H9 (cell line): ENCODE results near the gene UNC13D. TPM values are rescaled to one million over a fixed set of nuclear protein-coding genes. Genes with fewer than 3 reads are reported as not detected.

Experiments
- DNase-seq: peaks from one replicate; pipeline ENCODE4 v3.0.0-alpha.2; 2017
- H2AFZ ChIP-seq: one replicate; pipeline ENCODE4 v1.6.1; 2013; ENCODE audit warnings: mild to moderate bottlenecking, low read length, control low read depth, moderate library complexity
- H2AK5ac ChIP-seq: 2 replicates; pipeline ENCODE4 v1.6.1; 2013; ENCODE audit warnings: low read length, control low read depth, mixed read lengths; ENCODE audit not compliant: insufficient read length
- H2BK120ac ChIP-seq: one replicate; pipeline ENCODE4 v1.6.1; 2013; ENCODE audit warnings: low read depth, mild to moderate bottlenecking, low read length, control low read depth, inconsistent platforms; ENCODE audit not compliant: poor library complexity, severe bottlenecking
- H2BK12ac ChIP-seq: 2 replicates; pipeline ENCODE4 v1.6.1; 2013; ENCODE audit warnings: low read length, control low read depth, mixed read lengths, low read depth; ENCODE audit not compliant: insufficient read length
- H2BK15ac ChIP-seq: 2 replicates; pipeline ENCODE4 v1.6.1; 2013; ENCODE audit warnings: low read depth, low read length, control low read depth
- H2BK20ac ChIP-seq: one replicate; pipeline ENCODE4 v1.6.1; 2013; ENCODE audit warnings: low read depth, mild to moderate bottlenecking, low read length, control low read depth, inconsistent platforms; ENCODE audit not compliant: poor library complexity, severe bottlenecking
- H2BK5ac ChIP-seq: 2 replicates; pipeline ENCODE4 v1.6.1; 2013; ENCODE audit warnings: low read length, control low read depth, mixed read lengths; ENCODE audit not compliant: insufficient read length
- H3K14ac ChIP-seq: 2 replicates; pipeline ENCODE4 v1.6.1; 2013; ENCODE audit warnings: low read length, control low read depth; ENCODE audit not compliant: insufficient read depth
- H3K18ac ChIP-seq: 2 replicates; pipeline ENCODE4 v1.6.1; 2013; ENCODE audit warnings: low read depth, mild to moderate bottlenecking, mixed read lengths, low read length, control low read depth; ENCODE audit not compliant: insufficient read length
- H3K23ac ChIP-seq: 2 replicates; pipeline ENCODE4 v1.6.1; 2013; ENCODE audit warnings: low read length, control low read depth, mixed read lengths, low read depth; ENCODE audit not compliant: insufficient read length
- H3K23me2 ChIP-seq: 2 replicates; pipeline ENCODE4 v1.6.1; 2013; ENCODE audit warnings: low read depth, mild to moderate bottlenecking, mixed read lengths, low read length, control low read depth; ENCODE audit not compliant: insufficient read length, poor library complexity, severe bottlenecking
- H3K27ac ChIP-seq: 2 replicates; pipeline ENCODE4 v1.5.1; 2013; ENCODE audit warnings: low read length, control low read depth, mixed read lengths, low read depth; ENCODE audit not compliant: insufficient read length
- H3K27me3 ChIP-seq: 2 replicates; pipeline ENCODE4 v1.6.1; 2013; ENCODE audit warnings: low read length, control low read depth, inconsistent platforms; ENCODE audit not compliant: insufficient read depth
- H3K4ac ChIP-seq: 2 replicates; pipeline ENCODE4 v1.6.1; 2013; ENCODE audit warnings: low read depth, mild to moderate bottlenecking, control low read depth, inconsistent platforms, low read length, moderate library complexity
- H3K4me1 ChIP-seq: 2 replicates; pipeline ENCODE4 v1.6.1; 2013; ENCODE audit warnings: low read length, control low read depth, inconsistent platforms; ENCODE audit not compliant: insufficient read depth
- H3K4me2 ChIP-seq: 2 replicates; pipeline ENCODE4 v1.6.1; 2013; ENCODE audit warnings: low read length, control low read depth, mixed read lengths; ENCODE audit not compliant: insufficient read length, insufficient read depth
- H3K56ac ChIP-seq: 2 replicates; pipeline ENCODE4 v1.6.1; 2013; ENCODE audit warnings: low read depth, mild to moderate bottlenecking, mixed read lengths, low read length, control low read depth; ENCODE audit not compliant: insufficient read length
- H3K79me1 ChIP-seq: 2 replicates; pipeline ENCODE4 v1.6.1; 2013; ENCODE audit warnings: low read depth, mild to moderate bottlenecking, moderate library complexity, low read length, control low read depth, inconsistent platforms; ENCODE audit not compliant: insufficient read depth, poor library complexity, severe bottlenecking
- H3K79me2 ChIP-seq: 2 replicates; pipeline ENCODE4 v1.6.1; 2013; ENCODE audit warnings: low read length, control low read depth, inconsistent platforms; ENCODE audit not compliant: insufficient read depth
- H3K9ac ChIP-seq: 2 replicates; pipeline ENCODE4 v1.6.1; 2013; ENCODE audit warnings: low read length, control low read depth, mixed read lengths; ENCODE audit not compliant: insufficient read length; ENCODE audit errors: extremely low read depth
- H3K9me3 ChIP-seq: one replicate; pipeline ENCODE4 v1.6.1; 2013; ENCODE audit warnings: low read depth, low read length, inconsistent platforms; ENCODE audit not compliant: control insufficient read depth
- H3T11ph ChIP-seq: one replicate; pipeline ENCODE4 v1.6.1; 2013; ENCODE audit warnings: mild to moderate bottlenecking, low read length, control low read depth, inconsistent platforms
- H4K20me1 ChIP-seq: one replicate; pipeline ENCODE4 v1.6.1; 2013; ENCODE audit not compliant: control insufficient read depth, insufficient read length, insufficient read depth
- H4K5ac ChIP-seq: 2 replicates; pipeline ENCODE4 v1.6.1; 2013; ENCODE audit warnings: low read depth, mild to moderate bottlenecking, mixed read lengths, low read length, control low read depth; ENCODE audit not compliant: insufficient read length
- H4K8ac ChIP-seq: replicated peaks from 2 replicates; pipeline ENCODE4 v1.6.1; 2013; ENCODE audit warnings: low read length, control low read depth, mixed read lengths, low read depth; ENCODE audit not compliant: insufficient read length
- H4K91ac ChIP-seq: 2 replicates; pipeline ENCODE4 v1.6.1; 2013; ENCODE audit warnings: low read depth, mild to moderate bottlenecking, moderate library complexity, mixed read lengths, low read length, control low read depth; ENCODE audit not compliant: insufficient read length
- H3K27ac Mint-ChIP-seq, 3 experiments: 2 replicates in 2 of 3; 3 replicates in 1 of 3; pipeline ENCODE4 v1.8.0; 2020 to 2021; ENCODE audit warnings: mixed read lengths in 3 of 3, mild to moderate bottlenecking in 1 of 3, moderate library complexity in 1 of 3
- H3K27me3 Mint-ChIP-seq: 2 replicates; pipeline ENCODE4 v1.8.0; 2021; ENCODE audit warnings: low read depth, mild to moderate bottlenecking, moderate library complexity, mixed read lengths
- H3K36me3 Mint-ChIP-seq, 3 experiments: 2 replicates in 2 of 3; 3 replicates in 1 of 3; pipeline ENCODE4 v1.8.0; 2020 to 2021; ENCODE audit warnings: low read depth in 3 of 3, mixed read lengths in 3 of 3; ENCODE audit not compliant: insufficient read depth in 1 of 3
- H3K4me1 Mint-ChIP-seq, 2 experiments: 2 replicates each; pipeline ENCODE4 v1.8.0; 2020; ENCODE audit warnings: mixed read lengths in 2 of 2
- H3K4me3 Mint-ChIP-seq, 2 experiments: 2 replicates in 1 of 2; 3 replicates in 1 of 2; pipeline ENCODE4 v1.8.0; 2020 to 2021; ENCODE audit warnings: mild to moderate bottlenecking in 2 of 2, mixed read lengths in 2 of 2, moderate library complexity in 1 of 2
- H3K9me3 Mint-ChIP-seq, 2 experiments: 2 replicates in 1 of 2; 3 replicates in 1 of 2; pipeline ENCODE4 v1.8.0; 2020; ENCODE audit warnings: mild to moderate bottlenecking in 2 of 2, mixed read lengths in 2 of 2, moderate library complexity in 1 of 2
- CTCF ChIP-seq: fragments of 200-600 bp; sonication (generic); conservative IDR thresholded peaks from 3 replicates; pipeline ENCODE4 v1.8.0; 2021; ENCODE audit warnings: antibody characterized with exemption, mild to moderate bottlenecking
- WGBS: extraction: QIAGEN DNeasy Blood & Tissue Kit; methylation state at CpG from one replicate; pipeline ENCODE4 v1.1.7; 2013; ENCODE audit warnings: missing lambda C conversion rate, low lambda C conversion rate, mixed read lengths; ENCODE audit not compliant: insufficient read length; ENCODE audit errors: extremely low coverage; 5-methylcytosine and 5-hydroxymethylcytosine counted together
- total RNA-seq: library from RNA; stranded (reverse); gene quantifications from 2 replicates; pipeline ENCODE4 v1.2.1, GENCODE V29; 2021

The UNC13D gene
- total RNA-seq, 1 experiment from 2014 or later = 6.3 TPM

GRCh38 chr17:75817571-75817970 lies 26.6 kb downstream of the UNC13D start:
- Histone ChIP-seq H2BK120ac (no peak overlapping the region), H3T11ph (no peak overlapping the region), H2AFZ (no peak overlapping the region), H2AK5ac (no peak overlapping the region), H4K91ac (no peak overlapping the region), H2BK15ac (no peak overlapping the region), H3K79me2 (no peaks in the 10 kb centered on the region), H3K18ac (no peak overlapping the region), H3K27ac (no peak overlapping the region), H4K20me1 (no peaks in the 10 kb centered on the region), H3K4ac (no peak overlapping the region), H3K14ac (no peak overlapping the region), H3K56ac (no peak overlapping the region), H3K79me1 (no peaks in the 10 kb centered on the region), H3K23ac (no peak overlapping the region), H3K23me2 (no peaks in the 10 kb centered on the region), H3K4me2 (no peak overlapping the region), H4K5ac (no peak overlapping the region), H3K27me3 (no peaks in the 10 kb centered on the region), H3K4me1 (no peaks in the 10 kb centered on the region), H2BK20ac (no peak overlapping the region), H3K9me3 (no peaks in the 10 kb centered on the region), H3K9ac (no peak overlapping the region), H2BK12ac (no peak overlapping the region), H2BK5ac (no peak overlapping the region), H4K8ac (no peak overlapping the region)
- Mint-ChIP-seq H3K4me3 (no peak overlapping the region), H3K27me3 (no peaks in the 10 kb centered on the region), H3K36me3 (peaks cover 25 to 82% (median 82%) of the 10 kb centered on the region in 3 experiments), H3K27ac (no peak overlapping the region; a peak in 1 of 7 replicates), H3K9me3 (no peaks in the 10 kb centered on the region; a peak in 1 of 5 replicates), H3K4me1 (no peaks in the 10 kb centered on the region)
- no CpG with 5 or more reads among the region's 6 CpGs for WGBS
- no peak for TF ChIP-seq CTCF
- no peak for DNase-seq
